ENCODE measurements around the gene PTGER3. TPM values are rescaled to one million over a fixed set of nuclear protein-coding genes. Genes with fewer than 3 reads are reported as not detected.

Gene PTGER3
- polyA plus RNA-seq (ENCODE audit: insufficient read length) = 0.90 TPM

DNA sequence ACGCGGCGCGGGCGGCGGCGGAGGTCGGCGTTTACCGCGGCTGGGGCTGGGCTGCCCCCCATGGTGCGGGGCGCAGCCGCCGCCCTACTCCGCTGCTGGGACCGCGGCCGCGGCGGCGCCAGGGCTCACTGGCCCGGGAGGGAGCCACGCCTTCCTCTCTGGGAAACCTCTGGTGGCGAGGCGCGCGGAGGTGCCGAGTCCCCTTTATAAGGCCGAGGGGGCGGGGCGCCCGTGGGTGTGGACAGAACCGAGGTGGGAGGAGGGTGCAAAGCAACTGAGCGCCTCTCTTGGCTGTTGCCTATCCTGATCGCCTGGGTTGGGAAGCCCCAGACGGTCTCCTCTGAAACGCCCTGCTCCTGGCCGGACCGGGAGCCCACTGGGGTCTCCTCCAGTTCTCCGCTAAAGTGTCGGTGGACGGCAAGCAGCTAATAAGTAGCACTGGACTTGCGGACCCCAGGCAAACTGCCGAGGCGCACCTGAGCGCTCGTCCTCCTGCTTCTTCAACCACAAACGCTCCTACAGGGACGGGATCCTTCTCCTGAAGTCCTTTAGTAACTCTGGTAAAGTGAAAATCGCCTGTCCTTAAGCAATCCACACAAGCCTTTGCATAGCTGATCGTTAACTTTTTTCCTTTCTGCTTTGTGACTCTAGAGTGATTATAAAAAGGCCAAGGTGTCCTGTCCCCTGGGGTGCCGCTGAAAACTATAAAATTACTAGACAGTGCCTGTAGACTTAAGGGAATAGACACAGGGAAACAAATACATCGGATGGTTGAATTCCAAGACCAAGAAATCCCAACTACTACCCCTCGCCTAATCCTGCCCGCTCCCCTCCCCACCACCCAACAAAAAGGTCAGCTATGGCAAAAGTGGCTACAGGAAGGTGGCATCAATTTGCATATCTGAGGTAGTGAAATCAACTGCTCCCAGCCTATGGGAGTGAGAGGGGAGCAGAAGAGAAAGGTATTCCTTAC, at the start of gene PTGER3:
PTGER3 (minus strand) TSS at position 182 of the 973 bp plus-strand sequence. CDS start 239 bp downstream, outside the sequence.
- no peak for DNase-seq (ENCODE audit: low read depth)

DNA sequence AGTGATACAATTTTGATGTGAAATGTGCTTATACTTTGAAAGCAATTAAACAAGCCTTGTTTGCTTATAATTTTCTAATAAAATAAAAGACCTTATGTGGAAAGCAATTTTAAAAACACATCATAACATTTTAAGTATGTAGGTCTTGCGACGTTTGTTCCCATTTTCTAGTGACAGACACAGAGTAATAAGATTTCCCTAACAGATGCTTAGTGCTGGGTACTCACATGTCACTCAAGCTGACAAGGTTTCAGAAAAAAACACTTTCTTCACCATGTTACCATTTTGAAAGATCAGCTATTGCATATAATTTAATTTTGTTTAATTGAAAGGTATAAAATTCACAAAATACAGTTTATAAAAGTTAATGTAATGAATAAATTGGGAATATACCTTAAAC, 47.3 kb upstream of the PTGER3 start:
- no peak for DNase-seq (ENCODE audit: low read depth)

DNA sequence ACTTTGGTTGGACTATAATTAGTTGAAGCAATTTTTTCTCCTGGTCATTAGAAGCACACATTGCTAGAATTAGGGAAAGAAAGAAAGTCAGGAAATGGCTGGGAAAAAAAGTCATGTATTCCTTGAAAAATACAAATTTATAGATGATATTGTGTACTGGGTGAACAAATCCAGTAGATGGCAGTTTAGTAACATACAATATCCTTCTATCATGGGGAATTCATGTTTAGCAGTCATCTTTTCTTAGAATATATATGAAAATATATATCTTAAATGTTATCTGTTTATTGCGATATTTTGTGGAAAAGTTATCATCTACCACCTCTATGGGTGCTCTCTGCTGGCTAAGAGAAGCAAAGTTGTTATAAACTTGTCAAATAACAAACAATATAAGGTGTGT, 46.3 kb upstream of the PTGER3 start:
- DNase-seq (ENCODE audit: low read depth) = no peak

- DNase-seq (ENCODE audit: low read depth) = no peak
These were observed 42.1 kb upstream of the PTGER3 start for GRCh38 chr1:71089536-71090270.

DNA sequence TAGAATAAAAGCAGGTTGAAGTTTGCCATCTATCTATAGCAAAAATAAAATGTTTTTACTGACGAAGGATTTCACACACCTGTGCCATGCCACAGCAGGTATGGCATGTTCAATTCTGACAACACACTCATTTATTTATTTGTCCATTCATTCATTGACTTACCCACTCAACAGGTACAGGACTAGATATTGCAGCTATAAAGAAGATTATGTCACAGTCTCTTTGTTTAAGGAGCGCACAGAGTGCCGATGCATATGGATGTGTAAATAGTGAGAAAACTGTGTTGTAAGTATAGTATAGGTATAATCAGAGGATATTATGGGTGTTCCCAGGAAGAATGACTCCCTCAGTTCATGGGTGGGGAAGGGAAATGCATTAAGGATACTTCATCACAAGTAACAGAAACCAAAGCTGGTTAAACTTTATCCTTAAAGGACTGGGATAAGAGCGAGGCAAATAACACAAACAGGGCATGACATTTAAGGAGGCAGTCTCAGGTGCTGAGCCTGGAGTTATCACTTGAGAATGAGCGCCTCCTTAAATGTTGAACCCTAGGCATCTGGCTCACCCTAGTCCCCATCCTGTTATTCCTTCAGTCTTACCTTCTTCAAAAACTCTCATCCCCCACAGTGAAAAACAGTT, 41.1 kb upstream of the PTGER3 start:
- DNase-seq (ENCODE audit: low read depth) = no peak

- DNase-seq (ENCODE audit: low read depth) = no peak
These were observed 40.1 kb upstream of the PTGER3 start for GRCh38 chr1:71087713-71088112.

- no peak for DNase-seq (ENCODE audit: low read depth)
These were observed 39.4 kb upstream of the PTGER3 start for GRCh38 chr1:71087060-71087459.

GRCh38 chr1:71086331-71086730, 38.7 kb upstream of the PTGER3 start:
- DNase-seq (ENCODE audit: low read depth) = no peak

- no peak for DNase-seq (ENCODE audit: low read depth)
These were observed 35.7 kb upstream of the PTGER3 start for GRCh38 chr1:71083271-71083670.

- DNase-seq (ENCODE audit: low read depth) = no peak
These were observed 34.1 kb upstream of the PTGER3 start for GRCh38 chr1:71081697-71082080.

GRCh38 chr1:71080739-71081696, 33.4 kb upstream of the PTGER3 start, which contains the start of gene ZRANB2:
Gene ZRANB2, minus strand, starts transcription at chr1:71081035. Its CDS starts 40 bp downstream, at chr1:71080995.
- peak; percentile 90 for DNase-seq (ENCODE audit: low read depth)

- DNase-seq (ENCODE audit: low read depth) = no peak
These were observed 32.7 kb upstream of the PTGER3 start for GRCh38 chr1:71080230-71080738.

DNA sequence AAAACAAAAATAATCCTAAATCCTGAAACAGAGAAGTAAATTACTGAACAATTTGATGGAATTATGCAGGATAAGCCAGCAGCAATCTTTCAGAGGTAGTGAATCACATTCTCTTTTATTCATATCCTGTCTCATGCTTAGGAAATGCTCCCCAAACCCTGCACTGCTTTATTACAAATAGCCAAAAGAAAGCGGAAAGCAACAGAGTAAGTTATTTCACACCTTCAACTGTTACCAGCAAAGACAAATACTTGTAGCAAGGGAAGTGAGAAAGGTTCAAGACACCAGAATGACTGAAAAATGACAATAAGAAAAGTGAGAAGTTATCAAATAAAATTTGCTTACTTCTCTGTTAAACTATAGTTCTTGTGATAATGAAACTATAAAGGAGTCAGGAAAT, 27.1 kb upstream of the PTGER3 start:
- no peak for DNase-seq (ENCODE audit: low read depth)

DNA sequence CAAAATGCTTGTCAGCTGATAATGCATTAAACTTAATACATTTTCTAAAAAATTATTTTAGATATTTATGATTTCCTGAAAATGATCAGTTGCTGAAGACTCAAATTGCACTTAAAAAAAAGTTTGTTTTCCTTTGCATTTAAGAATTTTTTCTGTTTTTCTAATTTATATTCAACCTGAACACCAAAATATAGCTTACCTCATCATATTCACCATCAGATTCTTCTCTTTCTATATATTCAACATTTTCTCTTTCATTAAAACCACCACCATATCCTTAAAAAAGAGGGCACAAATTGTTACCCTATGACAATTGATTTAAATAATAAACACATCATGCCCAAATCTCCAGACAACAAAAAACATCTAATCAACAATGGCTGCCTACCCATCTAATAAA, 24.7 kb upstream of the PTGER3 start:
- DNase-seq (ENCODE audit: low read depth) = no peak

- DNase-seq (ENCODE audit: low read depth) = no peak
These were observed 24.1 kb upstream of the PTGER3 start for GRCh38 chr1:71071720-71072119.

DNA sequence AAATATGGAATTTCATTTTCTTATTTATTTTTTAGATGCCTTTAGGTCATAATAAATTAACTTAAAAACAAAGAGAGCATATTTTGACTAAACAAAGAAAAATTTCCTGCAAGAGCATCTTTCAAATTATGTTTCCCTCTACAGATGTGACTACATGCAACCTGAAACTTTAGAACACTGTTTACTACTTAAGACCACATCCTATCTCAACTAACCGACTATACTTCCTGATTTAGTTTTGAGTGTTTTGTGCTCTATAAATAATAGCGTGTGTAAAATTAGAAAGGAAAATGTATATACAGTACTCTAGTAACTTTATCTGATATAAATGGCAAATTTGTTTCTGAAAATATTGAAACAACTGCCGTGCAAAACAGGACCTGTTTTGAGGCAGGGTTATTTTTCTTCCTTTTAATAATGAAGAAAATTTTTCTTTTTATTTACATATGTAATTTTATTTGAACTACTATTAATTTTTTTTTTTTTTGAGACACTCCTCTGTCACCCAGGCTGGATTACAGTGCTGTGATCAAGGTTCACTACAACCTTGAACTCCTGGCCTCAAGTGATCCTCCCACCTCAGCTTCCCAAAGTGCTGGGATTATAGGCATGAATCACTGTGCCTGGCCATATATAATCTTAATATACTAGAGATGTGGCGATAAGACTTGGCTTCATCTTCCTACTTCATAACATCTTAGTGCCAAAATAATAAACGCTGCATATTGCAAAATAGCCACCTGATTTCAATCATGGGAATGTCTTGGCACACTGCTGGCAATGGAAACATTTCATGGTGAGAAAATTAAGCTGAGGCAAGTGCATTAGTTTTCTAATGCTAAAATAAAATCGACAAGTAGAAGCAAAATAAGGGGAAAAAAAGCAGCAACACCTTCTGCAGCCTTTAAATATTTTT, 21.0 kb upstream of the PTGER3 start:
- no peak for DNase-seq (ENCODE audit: low read depth)

GRCh38 chr1:71054791-71055190, 7.2 kb upstream of the PTGER3 start:
- DNase-seq (ENCODE audit: low read depth) = no peak

GRCh38 chr1:71054281-71054731, 6.7 kb upstream of the PTGER3 start:
- DNase-seq (ENCODE audit: low read depth) = no peak

DNA sequence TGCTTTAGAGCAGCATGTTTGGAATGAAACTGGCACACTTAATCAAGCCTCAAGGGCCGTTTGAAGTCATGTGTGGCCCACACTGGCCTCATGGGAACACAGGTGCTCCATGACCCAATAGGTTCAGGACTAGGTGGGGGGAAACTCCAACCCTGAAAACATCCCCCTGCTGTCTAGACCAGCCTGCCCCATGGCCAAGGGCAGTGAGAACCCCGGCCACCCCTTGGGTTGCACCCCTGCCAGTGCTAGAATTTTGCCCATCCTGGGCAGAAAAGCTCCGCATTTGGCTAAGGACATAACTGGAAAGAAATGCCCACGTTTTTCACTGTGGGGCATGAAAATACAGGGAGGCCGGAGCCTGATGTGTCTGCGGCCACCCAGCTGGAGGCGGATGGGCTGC, 6.1 kb upstream of the PTGER3 start:
- no peak for DNase-seq (ENCODE audit: low read depth)

DNA sequence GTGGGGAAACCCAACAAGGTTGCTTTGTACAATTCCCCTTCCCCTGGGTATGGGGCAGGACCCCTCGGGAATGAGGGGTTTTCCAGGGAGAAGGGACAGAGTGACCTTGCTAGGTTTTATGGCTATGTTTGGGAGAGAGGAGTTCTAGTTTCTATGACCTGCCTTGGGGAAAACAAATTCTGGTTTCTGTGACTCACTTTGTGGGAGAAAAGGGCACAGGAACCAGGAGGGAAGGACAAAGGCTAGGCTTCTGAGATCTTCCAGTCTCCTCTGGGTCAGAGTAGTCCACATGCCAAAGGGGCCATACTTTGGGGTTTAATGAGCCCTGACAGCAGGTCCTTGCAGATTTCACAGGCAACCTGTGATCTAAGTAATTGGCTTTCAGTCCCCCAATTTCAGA, 5.5 kb upstream of the PTGER3 start:
- DNase-seq (ENCODE audit: low read depth) = no peak
